Activated CD4-positive, alpha-beta T cell treated with anti-CD3 and anti-CD28 coated beads, Interleukin-2, amount 50 U/mL, for 24 hours (primary cell): ENCODE data around the gene ARFRP1.

ENCODE experiments used
- DNase-seq, 2 donors: peaks; one replicate each; pipeline ENCODE4 v3.0.0-alpha.2; 2020; ENCODE audit warnings: low read depth in 1 of 2, low spot score in 1 of 2

ARFRP1 gene

DNA sequence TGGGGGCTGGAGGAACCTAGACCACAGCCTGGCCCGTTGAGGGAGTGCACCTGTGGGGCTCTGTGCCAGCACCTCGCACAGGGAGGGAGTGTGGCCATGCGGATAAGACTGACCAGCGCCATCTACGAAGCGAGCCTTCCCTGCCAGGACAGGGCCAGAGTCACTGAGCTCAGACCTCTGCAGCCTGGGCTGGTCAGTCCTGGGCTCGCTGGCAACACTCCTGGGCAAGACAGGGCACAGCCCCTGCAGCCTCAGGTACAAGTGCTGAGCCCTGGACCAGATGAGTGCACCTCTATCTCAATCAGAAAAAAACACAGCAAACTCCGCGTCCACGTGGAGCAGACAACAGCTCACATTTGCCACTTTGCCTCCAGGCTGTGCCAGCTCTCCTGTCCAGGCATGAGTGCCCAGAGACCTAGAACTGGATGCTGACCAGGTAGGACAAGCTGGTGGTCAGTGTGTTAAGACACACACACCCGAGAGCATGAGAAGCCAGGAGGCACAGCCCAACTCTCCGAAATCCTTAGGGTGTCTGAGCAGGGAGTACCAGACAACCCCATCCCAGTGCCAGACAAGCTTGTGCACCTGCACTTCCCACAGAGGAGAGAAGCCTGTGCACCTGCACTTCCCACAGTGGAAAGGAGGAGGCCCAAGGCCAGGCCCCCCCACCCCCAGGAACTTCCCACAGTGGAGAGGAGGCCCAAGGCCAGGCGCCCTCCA lies 4.9 kb downstream of the ARFRP1 start:
- DNase-seq = no peak

DNA sequence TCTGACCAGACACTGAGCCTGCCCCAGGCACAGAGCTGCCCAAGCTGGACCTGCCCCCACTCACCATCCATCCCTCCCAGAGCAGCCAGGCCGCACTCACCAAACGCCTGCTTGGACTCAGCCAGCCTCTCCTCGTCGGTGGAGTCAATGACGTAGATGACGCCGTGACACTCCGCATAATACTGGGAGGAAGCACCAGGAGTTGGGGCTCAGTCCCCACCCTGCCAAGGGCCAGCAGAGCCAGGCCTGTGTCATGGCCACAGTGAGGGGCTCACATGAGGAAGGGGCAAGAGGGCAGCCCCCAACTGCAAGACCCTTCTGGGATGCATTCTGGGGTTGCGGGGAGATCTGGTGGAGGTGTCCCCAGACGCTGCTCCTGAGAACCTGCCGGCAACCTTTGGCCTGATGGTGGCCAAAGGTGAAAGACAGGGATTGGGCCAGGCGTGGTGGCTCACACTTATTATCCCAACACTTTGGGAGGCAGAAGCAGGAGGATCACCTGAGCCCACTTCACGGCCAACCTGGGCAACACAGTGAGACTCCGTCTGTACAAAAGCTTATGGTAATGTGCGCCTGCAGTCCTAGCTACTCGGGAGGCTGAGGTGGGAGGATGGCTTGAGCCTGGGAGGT lies 5.6 kb downstream of the ARFRP1 start:
- DNase-seq = no peak

DNA sequence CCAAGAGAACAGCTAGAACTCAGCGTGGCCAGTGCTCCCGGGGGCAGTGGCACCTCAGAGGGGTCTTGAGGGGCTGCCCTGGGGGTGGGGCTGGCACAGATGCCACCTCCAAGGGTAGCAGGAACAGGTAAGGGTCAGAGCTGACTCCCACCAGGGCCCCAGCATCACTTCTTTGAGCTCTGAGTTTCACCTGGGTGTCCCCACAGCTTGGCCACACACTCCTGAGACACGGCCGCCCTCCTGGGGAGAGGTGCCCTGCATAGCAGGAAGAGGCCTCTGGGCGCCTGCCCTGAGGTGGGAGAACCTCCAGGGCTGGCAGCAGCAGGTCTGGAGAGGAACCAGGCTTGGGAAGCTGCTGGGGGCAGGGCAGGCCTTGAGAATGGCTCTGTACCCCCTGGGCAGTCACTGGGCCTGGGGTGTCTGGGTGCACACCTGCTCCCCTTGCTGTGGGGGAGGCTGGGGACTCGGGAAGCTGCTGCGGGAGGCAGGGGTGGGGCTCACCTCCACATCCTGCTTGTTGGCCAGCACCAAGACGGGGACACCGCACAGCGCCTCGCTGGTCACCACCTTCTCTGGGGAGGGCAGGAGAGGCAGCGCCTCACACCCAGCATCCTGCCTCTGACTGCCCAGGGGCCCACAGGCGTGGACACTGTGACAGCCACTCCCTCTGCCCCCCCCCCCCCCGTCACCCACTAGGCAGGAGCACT lies 6.3 kb downstream of the ARFRP1 start:
- DNase-seq = no peak

DNA sequence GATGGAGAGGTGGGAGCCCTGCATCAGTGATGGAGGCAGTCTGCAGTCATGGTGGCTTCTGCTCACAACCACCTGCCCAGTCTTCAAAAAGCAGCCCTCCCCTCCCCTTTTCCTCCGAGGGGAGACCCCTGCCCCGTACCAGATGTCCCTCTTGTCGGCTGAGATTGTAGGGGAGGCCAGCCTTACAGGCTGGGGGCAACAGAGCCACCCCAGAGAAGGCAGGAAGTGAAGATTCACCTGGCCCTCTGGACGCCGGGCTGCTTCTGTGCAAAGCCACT lies 6.8 kb downstream of the ARFRP1 start:
- no peak for DNase-seq

DNA sequence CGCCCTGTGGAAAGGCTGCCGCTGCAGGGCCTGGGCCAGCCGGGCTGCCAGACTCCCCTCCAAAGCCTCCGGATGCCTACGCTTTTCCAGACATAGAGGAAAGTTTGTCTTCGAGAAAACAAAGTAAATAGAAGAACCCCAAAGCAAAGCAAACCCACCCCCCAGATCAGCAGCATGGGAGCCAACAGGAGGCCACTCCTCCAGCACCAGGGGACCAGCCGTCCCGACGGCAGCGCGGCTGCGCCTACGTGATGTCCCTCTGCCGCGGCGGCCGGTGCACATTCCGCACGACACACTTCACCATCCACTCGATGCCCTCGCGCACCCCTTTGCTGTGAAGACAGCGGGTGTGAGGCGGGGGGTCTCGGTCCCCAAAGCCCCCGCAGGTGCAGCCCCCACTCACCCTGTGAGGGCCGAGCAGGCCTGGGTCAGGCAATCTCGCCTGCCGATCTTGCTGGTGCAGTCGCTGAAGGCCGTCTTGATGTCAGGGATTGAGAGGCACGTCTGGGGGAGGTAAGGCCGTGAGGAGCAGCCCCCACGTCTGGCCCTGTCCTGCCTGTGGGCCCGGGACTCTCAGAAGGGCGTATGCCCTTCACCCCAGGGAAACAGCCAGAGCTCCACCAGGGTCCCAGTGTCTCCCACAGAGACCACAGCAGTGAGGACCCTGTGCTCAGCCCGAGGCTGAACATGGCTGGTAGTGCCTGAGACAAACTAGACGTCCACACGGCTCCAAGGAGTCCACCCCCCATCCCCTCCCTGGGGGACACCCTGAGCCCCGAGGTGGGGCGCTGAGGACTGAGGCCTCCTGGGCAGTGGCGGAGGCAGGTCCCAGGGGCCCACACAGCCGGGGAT lies 7.4 kb downstream of the ARFRP1 start:
- DNase-seq = no peak

DNA sequence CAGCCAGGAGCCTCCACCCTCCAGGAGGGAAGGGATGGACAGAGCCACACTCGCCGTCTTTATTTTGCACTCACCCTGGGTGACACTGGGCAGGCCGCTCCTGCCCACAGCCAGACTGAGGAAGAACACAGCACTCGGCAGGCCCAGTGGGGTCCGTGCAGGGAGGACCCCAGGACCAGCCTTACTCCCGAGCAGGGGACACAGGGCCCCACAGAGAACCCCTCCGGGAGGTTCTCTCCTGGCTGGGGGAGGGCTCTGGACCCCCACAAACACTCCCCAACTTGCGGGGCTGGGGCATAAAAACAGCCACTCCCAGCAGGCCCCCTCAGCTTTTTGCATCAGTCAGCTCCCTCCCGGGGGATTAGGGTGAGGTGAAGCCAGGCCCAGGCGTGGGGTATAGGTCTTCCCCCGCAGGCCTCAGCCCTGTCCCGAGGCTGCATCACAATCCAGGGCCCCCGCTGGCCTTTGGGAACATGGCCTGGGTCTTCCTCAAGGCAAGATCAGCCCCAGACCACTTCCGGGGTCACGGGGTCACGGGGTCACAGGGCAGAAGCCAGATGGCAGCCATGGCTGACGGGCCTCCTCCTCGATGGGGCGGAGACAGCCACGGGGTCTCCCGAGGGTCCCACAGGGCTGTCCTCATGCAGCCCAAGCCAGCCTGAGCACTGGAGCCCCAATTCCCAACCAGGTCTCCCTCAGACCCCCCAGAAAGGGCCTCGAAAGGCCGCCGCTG lies 8.1 kb downstream of the ARFRP1 start:
- DNase-seq = no peak

DNA sequence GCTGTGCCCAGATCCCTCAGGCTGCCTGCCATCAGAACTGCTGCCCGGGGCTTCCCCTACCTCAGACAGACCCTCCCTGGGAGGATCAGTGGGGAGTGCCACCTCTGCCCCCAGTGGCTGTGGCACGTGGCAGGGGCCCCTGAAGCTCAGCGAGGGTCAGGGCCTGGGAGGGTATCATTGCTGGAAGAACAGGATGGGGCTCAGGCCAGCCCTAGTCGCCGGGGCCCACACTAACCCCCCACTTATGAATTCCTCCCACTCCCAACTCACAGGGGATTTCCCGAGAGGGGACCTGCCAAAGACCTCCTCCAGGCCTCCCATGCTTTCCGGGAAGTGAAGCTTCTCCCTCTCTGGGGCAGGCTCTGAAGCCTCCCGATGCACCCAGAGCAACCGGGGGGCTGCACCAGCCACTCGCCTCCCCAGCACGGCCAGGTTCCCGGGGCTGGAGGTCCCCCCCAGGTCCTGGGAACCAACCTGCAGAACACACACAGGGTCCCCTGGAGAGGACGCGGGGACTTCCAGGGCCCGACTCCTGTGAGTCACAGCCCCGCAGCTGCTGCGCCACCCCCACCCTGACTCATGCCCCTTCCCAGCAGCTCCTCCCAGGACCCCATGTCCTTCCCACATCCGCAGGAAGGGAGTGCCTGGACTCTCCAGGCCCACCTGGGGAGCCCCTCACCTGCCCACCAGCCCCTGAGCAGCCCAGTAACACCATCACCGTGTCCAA lies 8.9 kb downstream of the ARFRP1 start:
- DNase-seq = peak in 1 of 2 donors; percentile 36

DNA sequence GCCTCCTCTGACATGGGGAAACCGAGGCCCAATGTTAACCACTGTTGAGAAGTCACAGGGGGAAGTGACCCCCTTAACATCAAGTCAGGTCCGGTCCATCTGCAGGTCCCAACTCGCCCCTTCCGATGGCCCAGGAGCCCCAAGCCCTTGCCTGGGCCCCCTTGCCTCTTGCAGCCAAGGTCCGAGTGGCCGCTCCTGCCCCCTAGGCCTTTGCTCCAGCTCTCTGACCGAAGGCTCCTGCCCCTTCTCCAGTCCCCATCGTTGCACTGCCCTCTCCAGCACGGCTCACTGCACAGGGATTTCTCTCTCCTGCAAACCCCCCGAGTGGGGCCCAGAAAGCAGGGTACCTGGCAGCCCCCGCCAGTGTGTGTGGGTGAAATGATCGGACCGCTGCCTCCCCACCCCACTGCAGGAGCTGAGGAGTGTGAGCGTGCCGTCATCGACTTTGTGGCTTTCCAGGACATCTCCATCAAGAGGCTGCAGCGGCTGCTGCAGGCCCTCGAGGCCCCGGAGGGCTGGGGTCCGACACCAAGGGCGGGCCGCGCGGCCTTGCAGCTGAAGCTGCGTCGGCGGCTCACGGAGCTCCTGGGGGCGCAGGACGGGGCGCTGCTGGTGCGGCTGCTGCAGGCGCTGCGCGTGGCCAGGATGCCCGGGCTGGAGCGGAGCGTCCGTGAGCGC lies 9.8 kb downstream of the ARFRP1 start:
- DNase-seq = no peak

DNA sequence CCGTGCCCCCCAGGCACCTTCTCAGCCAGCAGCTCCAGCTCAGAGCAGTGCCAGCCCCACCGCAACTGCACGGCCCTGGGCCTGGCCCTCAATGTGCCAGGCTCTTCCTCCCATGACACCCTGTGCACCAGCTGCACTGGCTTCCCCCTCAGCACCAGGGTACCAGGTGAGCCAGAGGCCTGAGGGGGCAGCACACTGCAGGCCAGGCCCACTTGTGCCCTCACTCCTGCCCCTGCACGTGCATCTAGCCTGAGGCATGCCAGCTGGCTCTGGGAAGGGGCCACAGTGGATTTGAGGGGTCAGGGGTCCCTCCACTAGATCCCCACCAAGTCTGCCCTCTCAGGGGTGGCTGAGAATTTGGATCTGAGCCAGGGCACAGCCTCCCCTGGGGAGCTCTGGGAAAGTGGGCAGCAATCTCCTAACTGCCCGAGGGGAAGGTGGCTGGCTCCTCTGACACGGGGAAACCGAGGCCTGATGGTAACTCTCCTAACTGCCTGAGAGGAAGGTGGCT lies 10.4 kb downstream of the ARFRP1 start:
- DNase-seq = no peak

DNA sequence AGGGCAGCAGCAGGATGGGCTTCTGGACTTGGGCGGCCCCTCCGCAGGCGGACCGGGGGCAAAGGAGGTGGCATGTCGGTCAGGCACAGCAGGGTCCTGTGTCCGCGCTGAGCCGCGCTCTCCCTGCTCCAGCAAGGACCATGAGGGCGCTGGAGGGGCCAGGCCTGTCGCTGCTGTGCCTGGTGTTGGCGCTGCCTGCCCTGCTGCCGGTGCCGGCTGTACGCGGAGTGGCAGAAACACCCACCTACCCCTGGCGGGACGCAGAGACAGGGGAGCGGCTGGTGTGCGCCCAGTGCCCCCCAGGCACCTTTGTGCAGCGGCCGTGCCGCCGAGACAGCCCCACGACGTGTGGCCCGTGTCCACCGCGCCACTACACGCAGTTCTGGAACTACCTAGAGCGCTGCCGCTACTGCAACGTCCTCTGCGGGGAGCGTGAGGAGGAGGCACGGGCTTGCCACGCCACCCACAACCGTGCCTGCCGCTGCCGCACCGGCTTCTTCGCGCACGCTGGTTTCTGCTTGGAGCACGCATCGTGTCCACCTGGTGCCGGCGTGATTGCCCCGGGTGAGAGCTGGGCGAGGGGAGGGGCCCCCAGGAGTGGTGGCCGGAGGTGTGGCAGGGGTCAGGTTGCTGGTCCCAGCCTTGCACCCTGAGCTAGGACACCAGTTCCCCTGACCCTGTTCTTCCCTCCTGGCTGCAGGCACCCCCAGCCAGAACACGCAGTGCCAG lies 11.0 kb downstream of the ARFRP1 start, which contains the start of gene TNFRSF6B:
TSS of gene TNFRSF6B (plus strand) at position 25 of the 729 bp plus-strand sequence. CDS start at position 141, 116 bp downstream.
- DNase-seq = no peak

DNA sequence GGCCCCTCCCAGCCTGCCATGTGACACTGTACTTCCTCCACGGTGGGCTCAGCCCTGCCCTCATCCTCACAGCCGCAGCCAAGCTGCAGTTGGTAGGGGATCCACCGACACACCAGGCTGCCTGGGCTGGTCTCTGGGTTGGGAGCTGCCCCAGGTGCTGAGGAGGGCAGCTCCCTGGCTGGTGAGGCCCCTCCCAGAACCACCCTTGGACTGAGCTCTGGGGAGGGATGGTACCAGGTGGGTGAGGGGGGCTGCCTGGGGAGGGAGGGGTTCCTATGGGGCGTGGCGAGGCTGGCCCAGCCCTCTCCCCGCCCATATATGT lies 11.5 kb downstream of the ARFRP1 start:
- no peak for DNase-seq

DNA sequence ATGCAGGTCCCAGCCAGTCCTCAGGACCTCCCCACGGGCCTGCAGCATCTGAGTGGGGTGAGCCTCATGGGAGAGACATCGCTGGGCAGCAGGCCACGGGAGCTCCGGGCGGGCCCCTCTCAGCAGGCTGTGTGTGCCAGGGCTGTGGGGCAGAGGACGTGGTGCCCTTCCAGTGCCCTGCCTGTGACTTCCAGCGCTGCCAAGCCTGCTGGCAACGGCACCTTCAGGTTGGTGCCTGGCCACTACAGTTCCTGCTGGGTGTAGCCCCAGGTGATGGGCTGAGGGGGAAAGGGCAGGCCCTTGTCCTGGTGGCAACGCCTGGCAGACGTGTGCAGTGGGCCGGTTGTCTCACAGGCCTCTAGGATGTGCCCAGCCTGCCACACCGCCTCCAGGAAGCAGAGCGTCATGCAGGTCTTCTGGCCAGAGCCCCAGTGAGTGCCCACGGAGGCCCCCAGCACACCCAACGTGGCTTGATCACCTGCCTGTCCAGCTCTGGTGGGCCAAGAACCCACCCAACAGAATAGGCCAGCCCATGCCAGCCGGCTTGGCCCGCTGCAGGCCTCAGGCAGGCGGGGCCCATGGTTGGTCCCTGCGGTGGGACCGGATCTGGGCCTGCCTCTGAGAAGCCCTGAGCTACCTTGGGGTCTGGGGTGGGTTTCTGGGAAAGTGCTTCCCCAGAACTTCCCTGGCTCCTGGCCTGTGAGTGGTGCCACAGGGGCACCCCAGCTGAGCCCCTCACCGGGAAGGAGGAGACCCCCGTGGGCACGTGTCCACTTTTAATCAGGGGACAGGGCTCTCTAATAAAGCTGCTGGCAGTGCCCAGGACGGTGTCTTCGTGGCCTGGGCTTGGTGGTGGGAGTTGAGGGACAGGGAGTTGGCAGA lies 12.1 kb downstream of the ARFRP1 start:
- no peak for DNase-seq

DNA sequence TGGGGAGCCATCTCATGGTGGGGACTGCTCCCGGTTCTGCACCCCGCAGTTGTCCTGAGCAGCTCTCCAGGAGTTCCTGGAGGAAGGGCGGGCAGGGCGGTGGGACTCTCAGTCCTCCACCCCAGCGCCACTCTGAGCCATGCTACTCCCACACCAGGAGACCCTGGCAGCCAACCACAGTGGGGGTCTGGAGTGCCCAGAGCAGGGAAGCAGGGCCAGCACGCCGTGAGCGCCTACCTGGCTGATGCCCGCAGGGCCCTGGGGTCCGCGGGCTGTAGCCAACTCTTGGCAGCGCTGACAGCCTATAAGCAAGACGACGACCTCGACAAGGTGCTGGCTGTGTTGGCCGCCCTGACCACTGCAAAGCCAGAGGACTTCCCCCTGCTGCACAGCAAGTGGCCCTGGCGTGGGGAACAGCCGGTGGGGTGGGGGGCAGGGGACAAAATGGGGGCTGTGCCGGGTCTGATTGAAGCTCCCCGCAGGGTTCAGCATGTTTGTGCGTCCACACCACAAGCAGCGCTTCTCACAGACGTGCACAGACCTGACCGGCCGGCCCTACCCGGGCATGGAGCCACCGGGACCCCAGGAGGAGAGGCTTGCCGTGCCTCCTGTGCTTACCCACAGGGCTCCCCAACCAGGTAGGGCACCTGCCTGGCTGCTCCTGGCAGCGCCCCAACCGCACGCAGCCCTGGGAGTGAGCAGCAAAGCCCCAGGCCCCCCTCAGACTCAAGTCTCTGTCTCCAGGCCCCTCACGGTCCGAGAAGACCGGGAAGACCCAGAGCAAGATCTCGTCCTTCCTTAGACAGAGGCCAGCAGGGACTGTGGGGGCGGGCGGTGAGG lies 13.0 kb downstream of the ARFRP1 start:
- no peak for DNase-seq

DNA sequence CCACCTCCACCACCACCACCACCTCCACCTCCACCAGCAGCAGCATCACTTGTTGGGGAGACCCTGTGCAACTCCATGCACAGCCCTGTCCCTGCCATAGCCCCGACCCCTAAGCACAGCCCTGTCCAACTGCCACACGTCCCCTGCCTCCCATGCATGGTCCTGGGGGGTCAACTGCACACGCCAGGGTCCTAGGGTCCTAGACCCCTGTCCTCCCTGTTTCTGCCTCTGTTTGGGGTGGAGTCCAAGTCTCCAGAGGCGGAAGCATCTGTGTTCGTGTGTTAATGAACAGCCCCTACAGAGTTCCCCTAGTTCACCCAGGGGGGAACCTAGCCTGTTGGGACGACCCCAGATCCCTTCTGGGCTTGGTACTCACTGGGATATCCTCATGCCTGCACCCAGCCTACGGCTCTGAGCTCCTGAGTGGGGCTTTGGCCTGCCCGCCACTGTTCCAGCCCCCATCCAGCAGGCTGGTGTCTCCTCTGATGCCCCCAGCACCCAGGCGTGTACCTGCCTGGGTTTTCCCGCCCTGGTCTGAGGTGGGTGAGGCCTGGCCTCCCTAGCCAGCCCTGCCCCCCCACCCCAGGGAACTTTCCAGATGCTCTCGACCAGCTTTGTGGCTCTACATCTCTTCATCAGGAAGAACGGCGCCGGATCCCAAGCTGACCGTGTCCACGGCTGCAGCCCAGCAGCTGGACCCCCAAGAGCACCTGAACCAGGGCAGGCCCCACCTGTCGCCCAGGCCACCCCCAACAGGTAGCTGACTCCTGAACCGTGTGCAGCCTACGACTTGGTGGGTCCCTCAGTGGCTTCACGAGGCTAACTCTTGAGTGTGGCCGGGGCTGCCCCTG lies 13.8 kb downstream of the ARFRP1 start:
- DNase-seq = no peak

DNA sequence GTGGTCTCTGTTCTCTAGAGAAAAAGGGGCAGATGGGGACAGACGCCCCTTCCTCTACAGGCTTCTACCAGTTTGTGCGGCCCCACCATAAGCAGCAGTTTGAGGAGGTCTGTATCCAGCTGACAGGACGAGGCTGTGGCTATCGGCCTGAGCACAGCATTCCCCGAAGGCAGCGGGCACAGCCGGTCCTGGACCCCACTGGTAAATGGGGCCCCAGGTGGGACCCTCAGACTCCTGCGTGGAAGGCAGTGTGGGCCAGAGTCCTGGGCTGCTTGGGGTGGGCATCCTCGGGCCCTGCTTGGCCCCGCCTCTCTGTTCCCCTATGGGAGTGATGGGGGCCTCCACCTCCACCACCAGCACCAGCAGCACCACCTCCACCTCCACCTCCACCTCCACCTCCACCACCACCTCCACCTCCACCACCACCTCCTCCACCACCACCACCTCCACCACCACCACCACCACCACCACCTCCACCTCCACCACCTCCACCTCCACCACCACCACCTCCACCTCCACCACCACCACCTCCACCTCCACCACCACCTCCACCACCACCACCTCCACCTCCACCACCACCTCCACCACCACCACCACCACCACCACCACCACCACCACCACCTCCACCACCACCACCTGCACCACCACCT lies 14.6 kb downstream of the ARFRP1 start:
- DNase-seq = no peak
